Measurements from ENCODE around the gene N4BP3.

GRCh38 chr5:178106086-178106485 is 7.2 kb upstream of the N4BP3 start:
- TF ChIP-seq CTCF (IDR thresholded peaks at IDR 0.05; ENCODE audit: low read depth, low read length) (no peak), POLR2A (IDR thresholded peaks at IDR 0.05; ENCODE audit: extremely low read depth, insufficient read length) (no peak), MAX (IDR thresholded peaks at IDR 0.05; ENCODE audit: low read depth, low read length) (no peak), MYC (IDR thresholded peaks at IDR 0.05; ENCODE audit: low read depth, low read length) (no peak)

Data from NB4 (cell line).